GM12874 (cell line): ENCODE results near the gene EML5.

Experiments used
- TF ChIP-seq, protein P1 (sequence below): IDR thresholded peaks from 2 replicates; pipeline ENCODE4 v1.5.1; 2011; ENCODE audit warnings: low read depth, mild to moderate bottlenecking, control low read depth, low read length, moderate library complexity; ENCODE audit not compliant: insufficient read depth

The EML5 gene

DNA sequence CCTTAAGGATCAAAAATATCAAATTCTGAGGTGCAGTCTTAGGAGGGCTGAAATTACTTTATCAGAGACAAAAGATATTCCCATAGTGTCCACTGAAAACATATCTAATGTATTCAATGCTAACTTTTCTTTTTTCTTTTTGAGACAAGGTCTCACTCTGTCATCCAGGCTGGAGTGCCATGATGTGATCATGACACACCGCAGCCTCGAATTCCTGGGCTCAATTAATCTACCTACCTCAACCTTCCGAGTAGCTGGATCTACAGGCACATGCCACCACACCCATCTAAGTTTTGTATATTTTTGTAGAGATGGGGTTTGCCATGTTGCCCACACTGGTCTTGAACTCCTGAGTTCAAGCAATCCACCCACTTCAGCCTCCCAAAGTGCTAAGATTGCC lies 161.7 kb downstream of the EML5 start:
- TF ChIP-seq, protein P1, sequence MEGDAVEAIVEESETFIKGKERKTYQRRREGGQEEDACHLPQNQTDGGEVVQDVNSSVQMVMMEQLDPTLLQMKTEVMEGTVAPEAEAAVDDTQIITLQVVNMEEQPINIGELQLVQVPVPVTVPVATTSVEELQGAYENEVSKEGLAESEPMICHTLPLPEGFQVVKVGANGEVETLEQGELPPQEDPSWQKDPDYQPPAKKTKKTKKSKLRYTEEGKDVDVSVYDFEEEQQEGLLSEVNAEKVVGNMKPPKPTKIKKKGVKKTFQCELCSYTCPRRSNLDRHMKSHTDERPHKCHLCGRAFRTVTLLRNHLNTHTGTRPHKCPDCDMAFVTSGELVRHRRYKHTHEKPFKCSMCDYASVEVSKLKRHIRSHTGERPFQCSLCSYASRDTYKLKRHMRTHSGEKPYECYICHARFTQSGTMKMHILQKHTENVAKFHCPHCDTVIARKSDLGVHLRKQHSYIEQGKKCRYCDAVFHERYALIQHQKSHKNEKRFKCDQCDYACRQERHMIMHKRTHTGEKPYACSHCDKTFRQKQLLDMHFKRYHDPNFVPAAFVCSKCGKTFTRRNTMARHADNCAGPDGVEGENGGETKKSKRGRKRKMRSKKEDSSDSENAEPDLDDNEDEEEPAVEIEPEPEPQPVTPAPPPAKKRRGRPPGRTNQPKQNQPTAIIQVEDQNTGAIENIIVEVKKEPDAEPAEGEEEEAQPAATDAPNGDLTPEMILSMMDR, result no peak

DNA sequence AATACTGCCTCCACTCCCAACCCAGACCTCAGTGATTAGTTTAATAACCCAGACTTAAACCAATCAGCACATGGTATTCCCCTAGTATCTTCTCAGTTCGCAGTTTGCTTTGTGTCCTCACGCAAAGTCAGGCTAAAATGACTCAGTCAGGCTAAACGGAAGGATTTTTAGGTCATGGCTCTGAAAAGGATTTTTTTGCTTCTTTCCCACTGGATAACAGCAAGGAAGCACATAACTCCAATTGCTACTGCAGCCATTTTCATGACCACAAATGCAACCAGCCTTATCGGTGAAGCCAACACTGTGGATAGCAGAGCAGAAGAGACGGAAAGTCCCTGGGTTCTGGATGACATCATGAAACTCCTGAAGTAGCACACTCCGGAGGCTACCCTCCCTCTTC lies 162.2 kb downstream of the EML5 start:
- TF ChIP-seq, protein P1, result no peak

DNA sequence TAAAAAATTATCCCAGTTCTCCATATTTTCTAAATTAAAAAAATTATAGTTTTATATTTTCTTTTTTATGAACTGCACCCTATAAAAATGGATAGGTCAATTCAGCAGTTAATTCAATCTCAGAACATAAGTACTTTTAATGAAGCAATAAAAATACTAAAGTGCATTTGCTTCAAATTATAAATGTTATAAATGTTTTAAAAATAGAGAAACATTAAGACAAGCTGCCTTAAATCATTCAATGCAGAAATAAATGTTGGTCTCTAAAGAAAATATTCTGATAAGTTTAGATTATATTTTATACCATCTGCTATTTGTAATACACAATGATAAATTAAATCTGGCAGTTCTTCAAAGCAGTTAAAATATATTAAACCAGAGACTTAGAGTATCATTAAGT lies 164.3 kb downstream of the EML5 start:
- TF ChIP-seq, protein P1, result no peak

DNA sequence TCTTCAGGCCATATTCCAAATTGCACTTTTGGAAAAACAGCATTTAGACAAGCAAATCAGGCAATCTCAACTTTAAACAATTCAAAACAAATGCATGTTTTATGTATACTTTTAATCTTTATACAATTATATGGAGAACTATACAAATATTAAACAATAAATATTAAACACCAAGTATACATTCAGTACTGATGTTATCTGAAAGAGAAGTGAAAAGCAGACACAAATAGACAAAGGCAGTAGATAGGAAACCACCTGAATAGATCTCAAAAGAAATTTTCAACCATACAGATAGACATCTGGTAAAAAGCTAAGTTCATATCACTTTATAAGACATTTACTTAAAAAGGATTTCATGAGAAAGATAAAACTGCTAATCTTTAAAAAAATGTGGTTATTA lies 164.7 kb downstream of the EML5 start:
- TF ChIP-seq, protein P1, result no peak

DNA sequence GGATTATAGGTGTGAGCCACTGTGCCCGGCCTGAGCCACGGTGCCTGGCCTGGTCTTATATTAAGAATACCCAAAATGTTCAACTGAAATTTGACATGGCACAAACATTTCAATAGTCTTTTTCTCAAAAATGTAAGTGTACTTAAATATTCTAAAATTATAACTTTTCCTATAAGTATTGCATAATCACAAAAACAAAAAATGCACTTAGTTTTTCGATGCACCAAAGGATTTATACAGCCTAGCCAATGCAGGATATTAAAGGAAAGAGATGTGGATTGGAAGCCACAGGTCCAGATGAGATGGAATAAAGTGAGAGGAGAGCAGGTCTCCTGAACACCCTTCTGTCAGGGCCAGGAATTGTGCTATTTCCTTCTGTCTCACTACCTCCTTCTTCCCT lies 167.1 kb downstream of the EML5 start:
- TF ChIP-seq, protein P1, result no peak

DNA sequence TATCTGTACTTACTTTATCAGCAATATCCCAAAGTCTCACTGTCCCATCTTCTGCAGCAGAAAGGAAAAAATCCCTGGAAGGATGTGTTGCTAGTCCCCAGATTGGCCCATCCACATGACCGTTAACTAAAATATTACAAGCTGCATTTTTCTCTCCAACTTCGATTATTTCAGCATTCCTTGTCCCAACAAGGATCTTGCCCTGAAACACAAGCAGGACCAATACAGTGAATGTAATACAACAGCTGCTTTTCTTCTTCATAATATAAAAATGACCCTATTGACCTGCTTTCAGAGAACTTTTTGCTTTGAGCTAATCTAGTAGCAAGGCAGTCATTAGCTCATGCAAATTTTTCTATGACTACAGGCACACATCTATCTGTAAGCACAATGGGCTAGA lies 171.7 kb downstream of the EML5 start:
- TF ChIP-seq, protein P1, result no peak

DNA sequence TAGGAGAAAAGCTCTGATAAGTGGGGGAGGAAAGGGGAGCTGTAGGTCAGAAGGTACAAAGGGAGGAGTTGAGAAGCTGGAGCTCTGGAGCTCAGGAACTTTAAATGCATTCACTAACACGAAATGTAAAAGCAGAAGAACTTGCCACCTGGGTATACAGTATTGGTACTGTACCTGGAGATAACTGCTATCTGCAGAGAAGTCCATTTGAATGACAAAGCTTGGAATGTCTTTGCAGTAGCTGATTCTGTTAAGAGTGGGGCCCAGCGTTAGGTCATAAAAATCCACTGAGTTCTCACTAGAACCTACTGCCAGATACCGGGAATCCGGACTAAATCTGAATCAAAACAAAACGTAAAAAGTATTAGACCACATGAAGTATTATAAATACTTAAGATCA lies 174.3 kb downstream of the EML5 start:
- TF ChIP-seq, protein P1, result no peak

DNA sequence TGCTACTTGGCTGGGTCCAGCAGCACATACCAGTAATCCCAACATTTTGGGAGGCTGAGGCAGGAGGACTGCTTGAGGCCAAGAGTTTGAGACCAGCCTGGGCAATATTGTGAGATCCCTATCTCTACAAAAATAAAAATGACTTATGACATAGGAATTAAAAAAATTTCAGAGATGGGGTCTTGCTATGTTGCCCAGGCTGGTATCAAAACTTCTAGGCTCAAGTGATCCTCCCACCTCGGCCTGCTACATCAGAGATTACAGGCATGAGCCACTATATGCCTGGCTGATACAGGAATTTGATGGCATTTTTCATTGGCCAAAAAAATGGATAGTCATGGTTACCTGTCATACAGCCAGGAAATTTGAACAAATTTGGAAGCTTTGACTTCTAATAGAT lies 175.3 kb downstream of the EML5 start:
- TF ChIP-seq, protein P1, result no peak
